ENCODE data around the gene RNF212B. TPM values are rescaled to one million over a fixed set of nuclear protein-coding genes. Genes with fewer than 3 reads are reported as not detected.

The RNF212B gene
- total RNA-seq, 1 donor from 2014 or later, result not detected

- H3K4me3 Mint-ChIP-seq, result no peak overlapping the region
- H3K9me3 Mint-ChIP-seq, result no peaks in the 10 kb centered on the region
- no peak for DNase-seq (ENCODE audit: extremely low spot score, unreplicated experiment)
- no peaks in the 10 kb centered on the region for H3K36me3 Mint-ChIP-seq
- TF ChIP-seq, protein P1, sequence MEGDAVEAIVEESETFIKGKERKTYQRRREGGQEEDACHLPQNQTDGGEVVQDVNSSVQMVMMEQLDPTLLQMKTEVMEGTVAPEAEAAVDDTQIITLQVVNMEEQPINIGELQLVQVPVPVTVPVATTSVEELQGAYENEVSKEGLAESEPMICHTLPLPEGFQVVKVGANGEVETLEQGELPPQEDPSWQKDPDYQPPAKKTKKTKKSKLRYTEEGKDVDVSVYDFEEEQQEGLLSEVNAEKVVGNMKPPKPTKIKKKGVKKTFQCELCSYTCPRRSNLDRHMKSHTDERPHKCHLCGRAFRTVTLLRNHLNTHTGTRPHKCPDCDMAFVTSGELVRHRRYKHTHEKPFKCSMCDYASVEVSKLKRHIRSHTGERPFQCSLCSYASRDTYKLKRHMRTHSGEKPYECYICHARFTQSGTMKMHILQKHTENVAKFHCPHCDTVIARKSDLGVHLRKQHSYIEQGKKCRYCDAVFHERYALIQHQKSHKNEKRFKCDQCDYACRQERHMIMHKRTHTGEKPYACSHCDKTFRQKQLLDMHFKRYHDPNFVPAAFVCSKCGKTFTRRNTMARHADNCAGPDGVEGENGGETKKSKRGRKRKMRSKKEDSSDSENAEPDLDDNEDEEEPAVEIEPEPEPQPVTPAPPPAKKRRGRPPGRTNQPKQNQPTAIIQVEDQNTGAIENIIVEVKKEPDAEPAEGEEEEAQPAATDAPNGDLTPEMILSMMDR (conservative IDR thresholded peaks at IDR 0.05), result no peak
- peaks cover 16% of the 10 kb centered on the region for H3K4me1 Mint-ChIP-seq (ENCODE audit: unreplicated experiment)
- peaks cover 14% of the 10 kb centered on the region for H3K27me3 Mint-ChIP-seq
- no peak overlapping the region for H3K27ac Mint-ChIP-seq
These were observed 58.5 kb downstream of the RNF212B start for GRCh38 chr14:23296012-23296777.

- no peaks in the 10 kb centered on the region for H3K9me3 Mint-ChIP-seq
- DNase-seq (ENCODE audit: extremely low spot score, unreplicated experiment), result no peak
- no peak overlapping the region for H3K4me3 Mint-ChIP-seq
- H3K36me3 Mint-ChIP-seq, result no peaks in the 10 kb centered on the region
- peaks cover 16% of the 10 kb centered on the region for H3K4me1 Mint-ChIP-seq (ENCODE audit: unreplicated experiment)
- peaks cover 14% of the 10 kb centered on the region for H3K27me3 Mint-ChIP-seq
- TF ChIP-seq, protein P1 (conservative IDR thresholded peaks at IDR 0.05), result no peak
- H3K27ac Mint-ChIP-seq, result peak overlapping the region; percentile 7
These were observed 59.4 kb downstream of the RNF212B start for GRCh38 chr14:23297096-23297495.

GRCh38 chr14:23297611-23298277, 60.0 kb downstream of the RNF212B start:
- Mint-ChIP-seq H3K27ac (peak overlapping the region; percentile 7), H3K9me3 (no peaks in the 10 kb centered on the region), H3K4me3 (no peak overlapping the region), H3K27me3 (peaks cover 14% of the 10 kb centered on the region), H3K36me3 (no peaks in the 10 kb centered on the region), H3K4me1 (ENCODE audit: unreplicated experiment) (peaks cover 16% of the 10 kb centered on the region)
- TF ChIP-seq, protein P1 (conservative IDR thresholded peaks at IDR 0.05), result no peak
- no peak for DNase-seq (ENCODE audit: extremely low spot score, unreplicated experiment)

DNA sequence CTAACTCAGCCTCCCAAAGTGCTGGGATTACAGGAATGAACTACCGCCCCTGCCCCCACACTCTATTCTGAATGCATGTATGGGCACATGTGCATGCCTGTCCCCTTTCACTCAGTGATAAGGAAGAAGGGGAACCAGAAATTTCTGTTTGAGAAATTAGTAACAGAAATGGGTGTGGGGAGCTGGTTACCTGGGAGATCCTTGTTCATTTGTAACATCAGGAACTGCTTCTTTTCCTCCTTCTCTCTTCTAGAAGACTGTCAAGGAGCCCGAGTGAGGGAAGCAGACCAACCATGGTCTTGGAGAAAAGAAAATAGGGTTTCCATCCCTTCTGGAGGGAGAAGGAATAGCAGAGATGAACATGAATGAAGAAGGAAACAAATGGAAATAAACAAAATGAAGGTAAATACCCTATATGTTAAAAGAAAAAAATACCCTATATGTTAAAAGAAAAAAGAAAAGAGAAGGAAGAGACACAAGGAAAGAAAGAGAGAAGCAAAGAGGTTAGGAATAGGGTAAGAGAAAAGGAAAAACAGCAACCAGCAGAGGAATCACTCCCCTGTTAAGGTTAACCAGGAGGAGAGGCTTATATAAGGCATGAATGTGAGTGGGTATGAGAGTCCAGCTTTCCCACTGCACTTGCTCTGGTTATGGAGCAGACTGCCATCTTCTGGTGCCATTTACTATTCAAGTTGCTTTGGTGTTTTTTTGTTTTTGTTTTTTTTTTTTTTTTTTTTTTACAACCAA, 61.6 kb downstream of the RNF212B start:
- H3K4me3 Mint-ChIP-seq, result peak overlapping the region; percentile 93

More for the DNA sequence above, 61.6 kb downstream of the RNF212B start:
- Mint-ChIP-seq H3K27me3 (peaks cover 4% of the 10 kb centered on the region), H3K27ac (peak overlapping the region; percentile 96), H3K4me1 (ENCODE audit: unreplicated experiment) (peaks cover 16% of the 10 kb centered on the region), H3K36me3 (no peaks in the 10 kb centered on the region), H3K9me3 (no peaks in the 10 kb centered on the region)
- no peak for DNase-seq (ENCODE audit: extremely low spot score, unreplicated experiment)
- TF ChIP-seq, protein P1 (conservative IDR thresholded peaks at IDR 0.05), result peak; percentile 52

Data from type B pancreatic cell (in vitro differentiated cells).